Measurements from ENCODE around the gene SPIN1.

DNA sequence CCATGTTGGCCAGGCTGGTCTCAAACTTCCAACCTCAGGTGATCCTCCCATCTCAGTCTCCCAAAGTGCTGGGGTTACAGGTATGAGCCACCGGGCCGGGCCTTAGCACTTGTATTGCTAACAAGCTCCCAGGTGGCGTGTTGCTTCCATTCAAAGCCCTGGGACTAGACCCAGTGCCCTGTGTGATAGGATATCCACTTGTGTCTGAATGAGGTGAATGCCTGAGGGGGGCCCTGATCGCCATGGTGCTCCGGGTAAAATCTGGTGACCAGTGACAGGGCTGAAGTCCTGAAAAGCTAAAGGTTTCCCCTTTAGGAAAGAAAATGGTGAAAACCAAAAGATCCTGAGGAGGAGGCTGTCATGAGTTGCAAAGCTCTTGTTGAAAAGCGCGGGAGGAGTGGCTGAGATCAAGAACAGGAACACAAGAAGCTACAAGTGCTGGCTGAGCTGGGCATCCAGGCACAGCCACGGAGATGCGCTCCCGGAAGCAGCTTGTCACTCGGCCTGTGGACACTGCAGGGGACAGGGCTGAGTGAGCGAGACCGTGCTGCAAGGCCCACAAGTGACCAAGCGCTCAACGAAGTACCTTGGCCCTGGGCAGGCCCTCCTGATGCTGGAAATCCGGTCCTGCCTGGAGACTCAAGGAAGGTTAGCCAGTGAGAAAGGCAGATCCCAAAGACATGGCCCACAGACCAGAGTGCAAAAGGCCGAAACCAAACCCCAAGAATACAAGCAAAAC lies 106.9 kb downstream of the SPIN1 start:
- TF ChIP-seq, protein P1, sequence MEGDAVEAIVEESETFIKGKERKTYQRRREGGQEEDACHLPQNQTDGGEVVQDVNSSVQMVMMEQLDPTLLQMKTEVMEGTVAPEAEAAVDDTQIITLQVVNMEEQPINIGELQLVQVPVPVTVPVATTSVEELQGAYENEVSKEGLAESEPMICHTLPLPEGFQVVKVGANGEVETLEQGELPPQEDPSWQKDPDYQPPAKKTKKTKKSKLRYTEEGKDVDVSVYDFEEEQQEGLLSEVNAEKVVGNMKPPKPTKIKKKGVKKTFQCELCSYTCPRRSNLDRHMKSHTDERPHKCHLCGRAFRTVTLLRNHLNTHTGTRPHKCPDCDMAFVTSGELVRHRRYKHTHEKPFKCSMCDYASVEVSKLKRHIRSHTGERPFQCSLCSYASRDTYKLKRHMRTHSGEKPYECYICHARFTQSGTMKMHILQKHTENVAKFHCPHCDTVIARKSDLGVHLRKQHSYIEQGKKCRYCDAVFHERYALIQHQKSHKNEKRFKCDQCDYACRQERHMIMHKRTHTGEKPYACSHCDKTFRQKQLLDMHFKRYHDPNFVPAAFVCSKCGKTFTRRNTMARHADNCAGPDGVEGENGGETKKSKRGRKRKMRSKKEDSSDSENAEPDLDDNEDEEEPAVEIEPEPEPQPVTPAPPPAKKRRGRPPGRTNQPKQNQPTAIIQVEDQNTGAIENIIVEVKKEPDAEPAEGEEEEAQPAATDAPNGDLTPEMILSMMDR (IDR thresholded peaks at IDR 0.05): no peak
- TF ChIP-seq POLR2A (IDR thresholded peaks at IDR 0.05): no peak
